Measurements from ENCODE around the gene MLC1.

DNA sequence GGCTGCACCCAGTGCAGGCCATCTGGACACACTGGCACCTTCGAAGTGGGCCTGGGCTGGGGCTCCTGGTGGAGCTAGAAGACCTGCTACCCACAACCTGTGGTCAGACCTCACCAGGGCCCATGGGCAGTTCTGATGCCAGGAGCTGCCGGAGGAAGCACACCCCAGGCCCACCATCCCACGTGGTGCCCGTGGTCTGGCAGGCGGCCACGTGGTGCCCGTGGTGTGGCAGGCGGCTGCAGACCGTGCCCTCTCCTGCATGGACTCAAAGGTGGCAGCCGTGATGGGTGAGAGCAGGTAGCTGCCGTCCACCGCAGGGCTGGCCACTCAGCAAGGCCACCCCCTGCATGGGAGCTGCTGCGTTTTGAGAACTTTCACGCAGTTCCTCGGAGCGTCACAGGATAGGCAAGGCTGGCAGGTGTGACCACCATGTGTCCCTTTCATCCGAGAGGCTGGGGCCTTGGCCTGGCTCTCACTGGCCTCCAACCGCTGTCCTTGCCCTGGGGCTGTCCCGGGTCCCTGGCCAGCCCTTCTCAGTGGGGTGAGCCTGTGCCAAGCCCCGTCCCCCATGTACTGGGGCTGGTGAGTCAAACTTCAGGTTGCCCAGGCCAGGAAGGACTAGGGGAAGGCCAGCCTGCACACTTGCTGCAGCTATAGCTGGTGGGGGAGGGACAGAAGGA is 68.8 kb downstream of the MLC1 start:
- TF ChIP-seq, protein P1, sequence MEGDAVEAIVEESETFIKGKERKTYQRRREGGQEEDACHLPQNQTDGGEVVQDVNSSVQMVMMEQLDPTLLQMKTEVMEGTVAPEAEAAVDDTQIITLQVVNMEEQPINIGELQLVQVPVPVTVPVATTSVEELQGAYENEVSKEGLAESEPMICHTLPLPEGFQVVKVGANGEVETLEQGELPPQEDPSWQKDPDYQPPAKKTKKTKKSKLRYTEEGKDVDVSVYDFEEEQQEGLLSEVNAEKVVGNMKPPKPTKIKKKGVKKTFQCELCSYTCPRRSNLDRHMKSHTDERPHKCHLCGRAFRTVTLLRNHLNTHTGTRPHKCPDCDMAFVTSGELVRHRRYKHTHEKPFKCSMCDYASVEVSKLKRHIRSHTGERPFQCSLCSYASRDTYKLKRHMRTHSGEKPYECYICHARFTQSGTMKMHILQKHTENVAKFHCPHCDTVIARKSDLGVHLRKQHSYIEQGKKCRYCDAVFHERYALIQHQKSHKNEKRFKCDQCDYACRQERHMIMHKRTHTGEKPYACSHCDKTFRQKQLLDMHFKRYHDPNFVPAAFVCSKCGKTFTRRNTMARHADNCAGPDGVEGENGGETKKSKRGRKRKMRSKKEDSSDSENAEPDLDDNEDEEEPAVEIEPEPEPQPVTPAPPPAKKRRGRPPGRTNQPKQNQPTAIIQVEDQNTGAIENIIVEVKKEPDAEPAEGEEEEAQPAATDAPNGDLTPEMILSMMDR (IDR thresholded peaks at IDR 0.05): no peak
- TF ChIP-seq POLR2AphosphoS5 (IDR thresholded peaks at IDR 0.05; ENCODE audit: insufficient read depth in 1 of 2, low read depth in 1 of 2): no peak
- no peak for TF ChIP-seq POLR2A (IDR thresholded peaks at IDR 0.05)
